T-helper 1 cell treated with Interleukin-12 subunit alpha and Interleukin-12 subunit beta and Interleukin-4 antibody, amounts not matched to agents 30 μg/mL and 1 μg/mL, for 36 hours (primary cell): ENCODE results near the gene IRF6.

Experiments
- H3K27ac Mint-ChIP-seq: one replicate; pipeline ENCODE4 v1.8.0; 2021; ENCODE audit warnings: mild to moderate bottlenecking, mixed read lengths
- H3K27me3 Mint-ChIP-seq: one replicate; pipeline ENCODE4 v1.8.0; 2021; ENCODE audit warnings: low read depth, mixed read lengths
- H3K36me3 Mint-ChIP-seq: one replicate; pipeline ENCODE4 v1.8.0; 2021; ENCODE audit warnings: low read depth, mixed read lengths
- H3K4me1 Mint-ChIP-seq: one replicate; pipeline ENCODE4 v1.8.0; 2021; ENCODE audit warnings: low read depth, mixed read lengths
- H3K4me3 Mint-ChIP-seq: one replicate; pipeline ENCODE4 v1.8.0; 2021; ENCODE audit warnings: mild to moderate bottlenecking, moderate library complexity, mixed read lengths
- H3K9me3 Mint-ChIP-seq: one replicate; pipeline ENCODE4 v1.8.0; 2021; ENCODE audit warnings: mixed read lengths

IRF6 gene

DNA sequence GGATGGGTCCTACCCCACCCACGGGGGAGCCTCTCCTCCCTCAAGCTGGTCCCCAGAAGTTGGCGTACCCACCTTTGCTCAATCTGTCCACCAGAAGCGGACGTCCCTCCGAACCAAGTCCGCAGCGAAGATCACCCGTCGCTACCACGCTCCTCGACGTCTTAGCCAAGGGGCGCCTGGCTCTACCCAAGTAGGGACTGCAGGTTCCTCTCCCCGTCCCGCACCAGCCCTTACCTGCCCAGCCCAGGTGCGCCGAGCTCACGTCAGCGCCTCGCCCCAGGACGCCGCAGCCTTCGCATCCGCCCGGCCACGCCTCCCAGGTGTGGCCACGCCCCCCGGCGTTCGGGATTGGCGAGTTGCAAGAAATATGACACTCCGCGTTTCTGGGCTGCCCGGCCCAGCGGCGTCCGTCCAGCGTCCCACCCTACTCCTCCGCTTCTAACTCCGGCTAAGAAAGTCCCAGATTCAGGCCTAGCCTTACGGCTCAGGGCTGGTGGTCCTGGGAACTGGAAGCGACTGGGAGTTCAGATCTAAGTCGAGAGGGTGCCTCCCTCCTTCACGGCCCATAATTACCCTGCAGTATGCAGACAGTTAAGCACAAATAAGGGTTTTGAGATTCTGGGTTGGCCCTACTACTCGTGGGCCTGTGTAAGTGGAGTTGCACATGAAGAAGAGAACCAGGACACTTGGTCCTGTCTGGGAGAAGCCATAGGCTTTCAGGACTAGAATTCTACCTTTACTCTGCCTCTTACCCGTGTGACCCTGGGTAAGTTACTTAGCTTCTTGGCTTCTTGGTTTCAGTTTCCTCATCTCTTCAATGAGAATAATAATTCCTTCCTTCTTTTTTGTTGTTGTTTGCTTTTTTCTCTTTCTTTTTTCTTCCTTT, at the start of gene IRF6:
Gene IRF6, minus strand, starts transcription at position 268 of the 886 bp plus-strand sequence. CDS start 4,729 bp downstream, outside the sequence.
- no peak within 1 kb of the TSS for H3K27ac Mint-ChIP-seq

DNA sequence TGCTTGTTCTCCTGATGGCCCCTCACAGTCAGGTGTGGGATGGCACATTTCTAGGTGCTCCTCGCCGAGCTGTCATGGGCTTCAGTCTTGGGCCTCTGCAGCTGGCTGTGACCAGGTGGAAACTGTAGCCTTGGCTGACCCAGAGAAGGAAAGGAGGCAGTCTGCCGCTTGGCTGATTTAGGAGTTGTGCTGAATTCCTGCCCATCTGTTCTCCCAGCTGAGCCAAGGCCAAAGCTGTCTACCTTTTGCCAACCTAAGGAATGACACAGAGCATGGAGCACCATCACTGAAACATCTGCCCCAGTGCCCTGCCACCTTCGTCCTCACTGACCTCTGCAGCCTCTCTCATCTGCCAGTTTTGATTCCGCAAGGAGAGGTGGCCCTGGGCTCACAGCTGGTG, 49.7 kb upstream of the IRF6 start:
- Mint-ChIP-seq H3K4me3 (no peak overlapping the region), H3K36me3 (peaks cover 20% of the 10 kb centered on the region)

More for the DNA sequence above, at the start of gene IRF6:
- H3K27me3 Mint-ChIP-seq = peaks cover 25% of the 10 kb centered on the region
- H3K9me3 Mint-ChIP-seq = no peaks in the 10 kb centered on the region
- peak within 1 kb of the TSS; percentile 45 for H3K4me3 Mint-ChIP-seq
- H3K4me1 Mint-ChIP-seq = peaks cover 7% of the 10 kb centered on the region
- H3K36me3 Mint-ChIP-seq = peaks cover 1% of the 10 kb centered on the region

DNA sequence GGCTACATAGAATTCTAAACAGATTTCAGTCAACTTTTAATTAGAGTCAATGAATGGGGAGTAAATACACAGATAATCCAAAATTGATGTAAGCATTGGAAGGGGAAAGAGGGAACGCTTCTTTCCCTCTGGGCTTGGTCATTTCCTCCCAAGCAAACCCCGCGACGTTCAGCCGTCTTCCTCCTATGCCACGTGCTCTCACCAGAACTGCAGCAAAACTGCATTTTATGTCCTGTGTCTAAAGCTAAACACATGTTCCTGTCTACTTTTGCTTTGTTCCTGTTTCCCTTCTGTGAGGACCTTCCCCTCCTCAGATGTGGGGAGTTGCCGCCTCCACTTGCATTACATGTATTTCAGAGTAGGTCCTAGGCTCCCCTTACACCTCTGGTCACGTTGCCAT, 49.1 kb upstream of the IRF6 start:
- peaks cover 22% of the 10 kb centered on the region for H3K36me3 Mint-ChIP-seq
- no peak overlapping the region for H3K4me3 Mint-ChIP-seq
- no peaks in the 10 kb centered on the region for H3K27me3 Mint-ChIP-seq

More for the DNA sequence above, 49.7 kb upstream of the IRF6 start:
- no peaks in the 10 kb centered on the region for H3K9me3 Mint-ChIP-seq
- no peak overlapping the region for H3K27ac Mint-ChIP-seq
- no peaks in the 10 kb centered on the region for H3K27me3 Mint-ChIP-seq
- H3K4me1 Mint-ChIP-seq = peaks cover 2% of the 10 kb centered on the region

DNA sequence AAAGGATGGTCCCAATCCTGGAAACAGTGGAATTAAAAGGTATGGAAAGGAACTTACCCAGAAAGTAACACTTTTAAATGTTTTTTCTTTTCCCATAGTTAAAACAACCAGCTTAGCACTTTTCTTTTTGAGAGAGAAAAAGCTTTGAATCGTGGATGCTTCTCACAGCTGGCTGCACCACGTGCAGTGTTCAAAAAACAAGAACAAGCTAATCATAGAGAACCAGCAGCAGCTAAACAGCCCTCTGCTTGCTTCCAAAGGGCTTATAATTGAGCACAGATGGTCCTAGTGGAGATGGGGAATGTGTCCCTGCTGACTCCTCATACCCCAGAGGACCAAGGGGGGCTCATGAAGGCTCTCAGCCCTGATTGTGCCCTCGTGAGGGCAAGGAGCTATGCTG, 48.3 kb upstream of the IRF6 start:
- no peak overlapping the region for H3K27ac Mint-ChIP-seq
- no peaks in the 10 kb centered on the region for H3K27me3 Mint-ChIP-seq
- no peaks in the 10 kb centered on the region for H3K9me3 Mint-ChIP-seq
- peaks cover 28% of the 10 kb centered on the region for H3K36me3 Mint-ChIP-seq
- H3K4me3 Mint-ChIP-seq = no peak overlapping the region
- peaks cover 2% of the 10 kb centered on the region for H3K4me1 Mint-ChIP-seq

More for the DNA sequence above, 49.1 kb upstream of the IRF6 start:
- Mint-ChIP-seq H3K27ac (no peak overlapping the region), H3K4me1 (peaks cover 2% of the 10 kb centered on the region), H3K9me3 (no peaks in the 10 kb centered on the region)

DNA sequence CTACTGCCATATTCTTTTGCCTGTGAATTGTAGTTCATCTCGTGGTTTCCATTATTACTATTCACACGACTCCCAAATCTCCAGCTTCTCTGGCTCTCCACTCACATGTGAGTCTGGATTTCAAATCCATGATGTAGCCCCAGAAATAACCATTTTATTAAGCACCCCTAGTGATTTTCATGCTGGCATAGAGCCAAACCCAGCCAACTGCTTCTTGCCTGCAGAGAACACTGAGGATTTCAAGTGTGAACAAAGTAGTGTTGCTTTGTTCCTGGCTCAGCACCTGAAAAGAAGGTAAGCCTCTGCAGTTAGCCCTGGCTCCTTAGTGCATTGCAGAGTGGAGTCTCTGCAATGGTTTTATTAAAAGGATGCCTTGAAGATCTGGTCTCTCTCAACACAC, 47.7 kb upstream of the IRF6 start:
- Mint-ChIP-seq H3K27ac (no peak overlapping the region), H3K27me3 (no peaks in the 10 kb centered on the region)

DNA sequence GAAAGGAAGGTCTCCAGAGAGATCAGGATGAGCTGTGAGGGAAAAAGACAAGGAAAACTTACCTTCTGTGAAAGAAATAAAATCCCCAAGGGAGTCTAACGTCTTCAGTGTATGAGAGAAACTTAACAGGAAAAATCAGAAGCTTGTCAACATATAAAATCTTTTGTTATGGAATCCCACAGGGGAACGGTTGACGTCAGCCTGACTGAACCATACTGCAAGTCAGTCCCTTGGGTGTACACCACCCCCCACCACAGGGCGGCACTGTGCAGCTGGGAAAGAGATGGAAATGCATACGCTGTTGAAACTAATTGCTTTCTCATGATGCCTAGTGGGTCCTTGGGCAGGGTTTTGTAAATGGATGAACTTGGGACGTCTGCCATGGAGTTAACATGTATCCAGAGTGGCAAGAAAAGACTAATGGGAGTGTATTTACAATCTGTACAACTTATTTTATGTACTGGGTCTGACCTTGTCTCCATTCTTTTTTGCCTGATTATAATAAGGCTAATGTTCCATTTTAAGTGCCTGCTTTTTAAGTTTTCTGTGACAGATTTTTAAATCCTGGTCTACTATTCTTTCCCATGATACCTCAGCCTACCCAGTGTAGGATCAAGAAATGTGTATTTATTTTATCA, 44.5 kb upstream of the IRF6 start:
- peaks cover 4% of the 10 kb centered on the region for H3K4me1 Mint-ChIP-seq
- no peak overlapping the region for H3K27ac Mint-ChIP-seq
- peaks cover 38% of the 10 kb centered on the region for H3K36me3 Mint-ChIP-seq
- H3K9me3 Mint-ChIP-seq = no peaks in the 10 kb centered on the region
- H3K4me3 Mint-ChIP-seq = no peak overlapping the region
- no peaks in the 10 kb centered on the region for H3K27me3 Mint-ChIP-seq

More for the DNA sequence above, 47.7 kb upstream of the IRF6 start:
- Mint-ChIP-seq H3K4me3 (no peak overlapping the region), H3K4me1 (peaks cover 2% of the 10 kb centered on the region), H3K36me3 (peaks cover 28% of the 10 kb centered on the region), H3K9me3 (no peaks in the 10 kb centered on the region)

DNA sequence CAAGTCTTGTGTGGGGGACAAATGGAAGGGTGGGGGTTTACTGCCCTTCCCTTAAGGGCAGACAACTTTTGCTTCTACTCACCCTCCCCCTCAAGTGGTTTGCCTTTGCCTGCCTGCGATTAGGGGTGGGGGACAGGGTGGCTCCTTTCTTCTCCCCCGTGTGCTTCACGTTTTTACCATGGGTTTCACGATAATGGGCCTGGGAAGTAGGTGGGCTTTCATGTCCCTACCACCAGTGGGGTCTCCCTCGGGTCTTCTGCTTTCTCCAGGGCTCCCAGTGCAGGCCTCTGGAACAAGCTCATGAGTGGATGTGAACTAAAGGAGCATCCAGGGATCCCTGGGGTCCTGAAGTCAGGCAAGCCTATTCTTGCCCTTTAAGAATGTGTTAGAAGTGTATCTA, 43.4 kb upstream of the IRF6 start:
- H3K27me3 Mint-ChIP-seq = no peaks in the 10 kb centered on the region
- no peak overlapping the region for H3K27ac Mint-ChIP-seq
- peaks cover 2% of the 10 kb centered on the region for H3K4me1 Mint-ChIP-seq
- H3K36me3 Mint-ChIP-seq = peaks cover 36% of the 10 kb centered on the region
- no peaks in the 10 kb centered on the region for H3K9me3 Mint-ChIP-seq
- H3K4me3 Mint-ChIP-seq = no peak overlapping the region

DNA sequence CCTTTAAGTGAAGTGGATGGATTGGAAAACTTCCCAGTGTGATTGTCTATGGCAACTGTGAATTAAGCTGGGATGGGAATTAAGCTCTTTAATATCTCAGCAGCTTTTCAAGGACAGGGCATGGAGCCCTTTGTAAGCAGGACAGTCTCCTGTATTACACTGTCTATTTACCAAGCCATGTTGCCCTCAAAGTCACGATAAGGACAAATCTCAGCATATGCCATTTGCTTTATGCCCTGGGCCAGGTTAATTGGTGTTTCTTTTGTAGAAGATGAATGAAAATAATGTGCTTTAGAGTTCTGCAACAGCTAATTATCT, 39.4 kb upstream of the IRF6 start:
- Mint-ChIP-seq H3K9me3 (no peaks in the 10 kb centered on the region), H3K27ac (no peak overlapping the region), H3K4me3 (no peak overlapping the region), H3K36me3 (peaks cover 40% of the 10 kb centered on the region), H3K27me3 (no peaks in the 10 kb centered on the region), H3K4me1 (peaks cover 6% of the 10 kb centered on the region)

DNA sequence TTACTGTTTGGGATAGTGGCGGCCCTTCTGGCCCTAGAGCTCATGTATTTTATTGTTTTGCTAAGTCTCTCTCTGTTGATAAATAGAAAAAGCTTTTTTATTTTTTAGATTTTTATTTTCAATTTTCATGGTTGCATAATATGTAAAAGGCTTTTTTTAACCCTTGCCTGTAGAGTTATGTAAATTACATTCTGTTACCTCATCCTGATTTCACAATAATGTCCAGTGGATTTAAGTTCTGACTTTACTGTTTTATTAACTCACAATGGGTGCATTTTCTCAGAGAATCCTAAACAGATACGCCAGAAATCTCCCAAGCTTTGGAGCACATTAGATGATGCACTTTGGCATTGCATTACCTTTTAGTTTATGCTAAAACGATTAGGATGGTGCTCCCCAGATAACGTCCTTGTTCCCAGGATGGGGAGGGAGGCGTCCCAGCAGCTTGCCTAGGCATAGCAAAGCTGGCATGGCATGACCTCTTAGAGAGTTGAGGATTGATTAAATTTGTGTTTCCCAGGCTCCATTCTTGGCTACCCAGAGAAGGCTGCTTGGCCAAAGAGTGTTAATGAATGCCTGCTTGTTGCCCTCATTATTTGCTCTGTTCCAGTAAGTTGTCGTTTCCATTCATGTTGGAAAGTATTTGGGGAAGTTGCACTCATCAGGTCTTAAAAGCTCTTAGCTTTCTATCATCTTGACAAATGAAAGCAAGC, 38.9 kb upstream of the IRF6 start:
- H3K27me3 Mint-ChIP-seq = no peaks in the 10 kb centered on the region
- H3K9me3 Mint-ChIP-seq = no peaks in the 10 kb centered on the region
- H3K27ac Mint-ChIP-seq = no peak overlapping the region
- peaks cover 11% of the 10 kb centered on the region for H3K4me1 Mint-ChIP-seq
- no peak overlapping the region for H3K4me3 Mint-ChIP-seq
- peaks cover 42% of the 10 kb centered on the region for H3K36me3 Mint-ChIP-seq

DNA sequence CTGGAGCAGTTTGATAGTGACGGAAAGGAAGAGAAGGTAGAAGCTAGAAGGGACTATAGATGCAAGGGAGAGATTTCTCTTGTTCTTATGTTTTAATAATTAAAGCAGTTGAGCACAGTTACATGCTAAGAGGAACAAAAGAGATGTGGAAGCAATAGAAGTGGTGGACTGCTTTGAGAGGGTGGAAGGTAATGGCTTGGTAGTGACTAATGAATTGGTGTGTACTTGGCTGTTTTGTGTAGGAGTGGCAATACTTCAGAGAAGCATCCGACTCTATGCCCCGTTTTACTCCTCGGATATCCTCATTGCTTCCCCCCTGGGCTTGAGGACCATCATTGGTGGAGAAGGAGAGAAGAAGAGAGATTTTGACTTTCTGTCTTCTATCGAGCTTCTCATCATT, 34.7 kb upstream of the IRF6 start:
- Mint-ChIP-seq H3K4me3 (no peak overlapping the region), H3K4me1 (peaks cover 15% of the 10 kb centered on the region), H3K27ac (peak overlapping the region; percentile 61), H3K9me3 (no peaks in the 10 kb centered on the region), H3K36me3 (peaks cover 59% of the 10 kb centered on the region), H3K27me3 (no peaks in the 10 kb centered on the region)

DNA sequence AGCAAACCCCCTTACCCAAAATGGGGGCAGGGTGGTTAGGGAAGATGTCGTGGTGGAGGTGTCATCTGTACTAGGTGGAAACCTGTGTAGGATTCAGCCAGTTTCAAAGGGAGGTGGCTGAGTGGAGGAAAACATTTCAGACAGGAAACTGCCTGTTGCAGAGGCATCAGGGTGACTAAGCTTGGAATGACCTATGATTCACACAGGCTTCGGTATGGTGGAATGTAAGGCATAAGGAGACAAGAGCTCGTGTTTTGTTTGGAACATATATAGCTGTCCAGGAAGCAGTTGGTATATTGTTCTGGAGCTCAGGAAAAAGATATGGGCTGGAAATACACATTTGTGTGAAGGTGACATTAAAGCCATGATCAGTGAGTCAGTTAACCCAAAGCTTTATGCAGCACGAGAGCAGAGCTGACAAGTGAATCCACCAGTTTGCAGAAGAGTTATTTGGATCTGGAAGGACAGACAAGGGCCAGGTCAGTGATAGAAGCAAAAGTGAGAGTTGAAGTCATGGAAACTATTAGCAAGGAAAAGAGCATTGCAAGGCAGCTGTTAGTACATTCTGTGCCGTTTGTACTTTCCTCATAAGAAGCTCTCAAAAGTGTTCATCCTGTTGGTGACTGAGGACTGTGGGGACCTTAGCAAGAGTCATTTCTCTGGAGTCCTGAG, 34.1 kb upstream of the IRF6 start:
- H3K4me3 Mint-ChIP-seq = no peak overlapping the region
- peak overlapping the region; percentile 61 for H3K27ac Mint-ChIP-seq
- H3K36me3 Mint-ChIP-seq = peaks cover 62% of the 10 kb centered on the region

DNA sequence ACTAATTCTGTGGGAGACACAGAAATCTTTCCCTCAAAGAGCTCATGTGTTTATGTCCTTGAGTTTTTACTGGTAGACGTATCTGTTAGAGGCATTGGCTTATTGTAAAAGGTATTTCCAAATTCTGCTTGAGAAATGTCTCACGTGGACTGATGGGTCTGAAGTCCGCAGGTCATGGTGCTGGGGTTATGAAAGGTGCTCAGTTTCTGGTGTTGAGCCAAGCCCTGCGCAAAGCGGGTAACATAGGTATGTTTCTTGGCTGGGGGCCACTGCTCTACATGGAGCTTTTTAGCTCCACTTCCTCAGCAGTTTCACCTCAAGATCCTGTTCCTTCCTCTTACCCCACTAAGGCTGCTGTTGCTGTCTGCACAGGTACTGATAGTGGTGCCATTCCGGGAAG, 32.6 kb upstream of the IRF6 start:
- Mint-ChIP-seq H3K4me3 (no peak overlapping the region), H3K27ac (peak overlapping the region; percentile 11), H3K36me3 (peaks cover 74% of the 10 kb centered on the region)

More for the DNA sequence above, 34.1 kb upstream of the IRF6 start:
- Mint-ChIP-seq H3K4me1 (peaks cover 16% of the 10 kb centered on the region), H3K9me3 (no peaks in the 10 kb centered on the region), H3K27me3 (no peaks in the 10 kb centered on the region)

DNA sequence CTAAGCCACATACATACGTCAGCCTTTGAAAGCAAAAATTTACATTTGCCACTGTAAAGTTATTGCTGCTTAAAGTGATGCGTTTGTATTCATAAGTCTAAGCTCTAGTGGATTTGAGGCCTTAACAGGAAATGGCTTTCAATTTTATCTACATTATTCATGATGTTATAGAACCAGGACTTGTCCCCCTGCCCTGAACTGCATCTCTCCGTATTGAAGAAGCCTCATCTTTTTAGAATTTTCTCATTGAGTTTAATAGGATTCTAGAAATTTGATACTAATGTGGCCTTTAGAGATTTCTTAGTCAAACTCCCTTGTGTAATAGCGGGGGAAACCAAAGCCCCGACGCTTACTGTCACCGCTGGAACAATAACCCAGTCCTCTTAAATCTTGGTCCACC, 31.7 kb upstream of the IRF6 start:
- Mint-ChIP-seq H3K4me3 (no peak overlapping the region), H3K4me1 (peaks cover 22% of the 10 kb centered on the region), H3K9me3 (no peaks in the 10 kb centered on the region), H3K36me3 (peaks cover 74% of the 10 kb centered on the region), H3K27me3 (no peaks in the 10 kb centered on the region), H3K27ac (no peak overlapping the region)

More for the DNA sequence above, 32.6 kb upstream of the IRF6 start:
- Mint-ChIP-seq H3K4me1 (peaks cover 22% of the 10 kb centered on the region), H3K27me3 (no peaks in the 10 kb centered on the region), H3K9me3 (no peaks in the 10 kb centered on the region)

DNA sequence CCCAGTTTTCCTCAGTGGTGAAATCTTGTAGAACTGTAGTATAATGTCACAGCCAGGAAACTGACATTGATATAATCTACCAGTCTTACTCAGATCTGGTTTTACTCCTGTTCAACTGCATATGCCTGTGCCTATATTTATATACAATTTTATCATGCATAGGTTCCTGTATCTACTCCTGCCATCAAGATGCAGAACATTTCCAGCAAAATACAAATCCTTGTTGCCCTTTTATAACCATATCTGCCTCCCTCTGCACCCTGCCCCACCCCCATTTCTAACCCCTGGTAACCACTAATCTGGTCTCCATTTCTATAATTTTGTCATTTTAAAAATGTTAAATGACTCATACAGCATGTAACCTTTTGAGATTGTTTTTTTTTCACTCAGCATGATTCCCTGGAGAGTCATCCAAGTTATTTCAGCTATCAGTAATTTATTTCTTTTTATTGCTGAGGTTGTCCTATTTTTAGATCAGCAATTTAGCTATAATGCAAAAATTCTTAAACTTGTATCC, 29.9 kb upstream of the IRF6 start:
- Mint-ChIP-seq H3K27ac (no peak overlapping the region), H3K4me1 (peaks cover 26% of the 10 kb centered on the region), H3K4me3 (no peak overlapping the region)

More for the DNA sequence above, 29.9 kb upstream of the IRF6 start:
- H3K9me3 Mint-ChIP-seq = no peaks in the 10 kb centered on the region
- peaks cover 73% of the 10 kb centered on the region for H3K36me3 Mint-ChIP-seq
- no peaks in the 10 kb centered on the region for H3K27me3 Mint-ChIP-seq
